Left kidney (tissue), 2 donors: ENCODE results near the gene DNAJC4. TPM values are rescaled to one million over a fixed set of nuclear protein-coding genes. Genes with fewer than 3 reads are reported as not detected.

Source experiments
- DNase-seq: peaks from one replicate; pipeline ENCODE4 v3.0.0-alpha.2; 2013
- polyA plus RNA-seq: library from polyadenylated mRNA; unstranded; fragments of 120-200 nt; gene quantifications from one replicate; pipeline ENCODE4 v1.2.1, GENCODE V29; 2013; ENCODE audit not compliant: insufficient read length

Gene DNAJC4
- polyA plus RNA-seq, 1 donor = 53.4 TPM

GRCh38 chr11:64227405-64227956 is 2.9 kb upstream of the DNAJC4 start:
- DNase-seq = no peak

GRCh38 chr11:64229090-64229743 is 1.1 kb upstream of the DNAJC4 start:
- no peak for DNase-seq

GRCh38 chr11:64229744-64230170 is 591 bp upstream of the DNAJC4 start:
- DNase-seq = no peak

GRCh38 chr11:64230985-64231365 is 627 bp downstream of the DNAJC4 start:
- DNase-seq = no peak

GRCh38 chr11:64231546-64231945 is 1.2 kb downstream of the DNAJC4 start:
- DNase-seq = no peak

- no peak for DNase-seq
Measured at GRCh38 chr11:64232182-64232966, 2.0 kb downstream of the DNAJC4 start.

GRCh38 chr11:64232967-64233315 is 2.6 kb downstream of the DNAJC4 start:
- DNase-seq = no peak

GRCh38 chr11:64233913-64234586 is 3.7 kb downstream of the DNAJC4 start, which contains the start of gene VEGFB:
Gene VEGFB, plus strand, starts transcription at chr11:64234584. Its CDS starts 250 bp downstream, at chr11:64234834.
- no peak for DNase-seq

- DNase-seq = no peak
Measured at GRCh38 chr11:64234647-64235379, 4.5 kb downstream of the DNAJC4 start.

GRCh38 chr11:64235437-64236161 is 5.3 kb downstream of the DNAJC4 start:
- DNase-seq = no peak

- DNase-seq = no peak
Measured at GRCh38 chr11:64237484-64237951, 7.2 kb downstream of the DNAJC4 start.

GRCh38 chr11:64238076-64238475 is 7.7 kb downstream of the DNAJC4 start:
- no peak for DNase-seq

- no peak for DNase-seq
Measured at GRCh38 chr11:64238999-64239398, 8.7 kb downstream of the DNAJC4 start.

GRCh38 chr11:64239662-64240434 is 9.5 kb downstream of the DNAJC4 start:
- DNase-seq = no peak

- peak; percentile 96 for DNase-seq
Measured at GRCh38 chr11:64240435-64241240, 10.3 kb downstream of the DNAJC4 start, which contains the start of gene FKBP2. Gene FKBP2, plus strand, starts transcription at chr11:64241095. Its CDS starts 1,293 bp downstream, at chr11:64242388.

GRCh38 chr11:64241241-64241490 is 10.8 kb downstream of the DNAJC4 start:
- DNase-seq = peak; percentile 99

GRCh38 chr11:64241491-64242374 is 11.4 kb downstream of the DNAJC4 start:
- DNase-seq = no peak

GRCh38 chr11:64243236-64243854 is 13.0 kb downstream of the DNAJC4 start:
- no peak for DNase-seq
